ENCODE measurements around the gene IRAK2.
"Not testable (repeated sequence)": the region's sequence is repeated elsewhere in the genome, so short reads cannot be mapped to it uniquely, and the experiment has no call there.

The IRAK2 gene

GRCh38 chr3:10173095-10173925, 8.6 kb downstream of the IRAK2 start:
- intact Hi-C loops (cut with micrococcal nuclease): no loop called here
- H3K36me3 Mint-ChIP-seq (ENCODE audit: low read depth): peaks cover 13% of the 10 kb centered on the region
- H3K9me3 Mint-ChIP-seq: peaks cover 11% of the 10 kb centered on the region
- peaks cover 21% of the 10 kb centered on the region for H3K4me1 Mint-ChIP-seq (ENCODE audit: low read depth)
- H3K4me3 Mint-ChIP-seq: no peak overlapping the region
- peak overlapping the region; percentile 85 for H3K27ac Mint-ChIP-seq
- H3K27me3 Mint-ChIP-seq: no peaks in the 10 kb centered on the region

DNA sequence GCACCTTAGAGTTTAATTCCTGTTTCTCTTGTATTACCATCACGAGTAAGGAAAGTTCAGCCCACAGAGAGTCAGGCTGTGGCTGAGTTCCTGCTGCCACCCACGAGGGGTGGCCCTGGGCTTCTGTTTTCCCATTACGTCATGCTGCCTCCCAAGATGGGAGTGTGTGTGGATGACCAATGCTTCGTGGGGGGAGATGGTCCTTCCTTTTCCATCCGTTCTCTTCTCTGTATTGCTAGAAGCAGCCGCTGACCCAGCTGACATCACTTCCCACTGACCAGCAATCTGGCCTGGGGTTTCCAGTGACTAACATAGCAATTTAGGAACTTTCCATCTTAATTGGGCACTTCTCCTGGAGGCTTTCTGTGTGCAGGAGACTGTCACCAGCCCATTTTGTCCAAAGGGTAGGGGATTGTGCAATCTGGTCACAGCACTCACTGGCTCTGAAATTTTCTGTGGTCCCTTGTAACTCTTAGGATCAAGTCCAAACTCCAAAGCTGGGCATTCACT, 9.3 kb downstream of the IRAK2 start:
- Mint-ChIP-seq H3K9me3 (peaks cover 4% of the 10 kb centered on the region), H3K4me3 (peak overlapping the region; percentile 26), H3K27me3 (no peaks in the 10 kb centered on the region), H3K4me1 (ENCODE audit: low read depth) (peaks cover 21% of the 10 kb centered on the region), H3K27ac (peak overlapping the region; percentile 85), H3K36me3 (ENCODE audit: low read depth) (peaks cover 13% of the 10 kb centered on the region)
- intact Hi-C loops (cut with micrococcal nuclease): loop anchor here (1.0 kb wide), 1 partner anchor 15 kb away; no protein-coding TSS in a partner anchor

- Mint-ChIP-seq H3K36me3 (ENCODE audit: low read depth) (peaks cover 24% of the 10 kb centered on the region), H3K4me1 (ENCODE audit: low read depth) (peaks cover 25% of the 10 kb centered on the region)
- H3K9me3 Mint-ChIP-seq; H3K27me3 Mint-ChIP-seq; intact Hi-C loops (cut with micrococcal nuclease); H3K4me3 Mint-ChIP-seq; H3K27ac Mint-ChIP-seq: not testable (repeated sequence)
These were observed 10.6 kb downstream of the IRAK2 start for GRCh38 chr3:10175334-10175733.

DNA sequence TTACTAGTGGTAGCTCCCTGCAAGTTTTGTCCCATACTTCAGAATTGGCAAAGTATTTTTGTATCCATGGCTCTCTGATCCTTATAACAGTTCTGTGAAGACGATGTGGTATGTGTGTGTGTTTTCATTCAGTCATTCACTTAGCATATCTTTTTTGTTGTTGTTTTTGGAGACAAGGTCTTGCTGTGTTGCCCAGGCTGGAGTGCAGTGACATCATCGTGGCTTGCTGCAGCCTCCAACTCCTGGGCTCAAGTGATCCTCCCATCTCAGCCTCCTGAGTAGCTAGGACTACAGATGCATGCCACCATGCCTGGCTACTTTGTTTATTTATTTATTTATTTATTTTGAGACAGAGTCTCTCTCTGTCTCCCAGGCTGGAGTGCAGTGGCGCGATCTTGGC, 11.4 kb downstream of the IRAK2 start:
- H3K4me3 Mint-ChIP-seq; intact Hi-C loops (cut with micrococcal nuclease); H3K27me3 Mint-ChIP-seq; H3K9me3 Mint-ChIP-seq; H3K27ac Mint-ChIP-seq: not testable (repeated sequence)
- Mint-ChIP-seq H3K36me3 (ENCODE audit: low read depth) (peaks cover 30% of the 10 kb centered on the region), H3K4me1 (ENCODE audit: low read depth) (peaks cover 25% of the 10 kb centered on the region)

DNA sequence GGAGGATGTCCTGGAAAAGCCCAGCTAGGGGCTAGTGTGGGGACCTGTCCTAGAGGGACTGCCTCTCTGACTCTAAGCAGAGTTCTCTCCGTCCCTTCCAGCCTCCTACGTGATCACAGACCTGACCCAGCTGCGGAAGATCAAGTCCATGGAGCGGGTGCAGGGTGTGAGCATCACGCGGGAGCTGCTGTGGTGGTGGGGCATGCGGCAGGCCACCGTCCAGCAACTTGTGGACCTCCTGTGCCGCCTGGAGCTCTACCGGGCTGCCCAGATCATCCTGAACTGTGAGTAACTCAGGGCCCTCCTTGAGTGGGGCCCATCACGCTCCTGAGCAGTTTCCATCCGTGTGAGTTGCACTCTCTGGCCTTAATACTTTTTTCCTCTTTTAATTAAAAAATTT, 13.0 kb downstream of the IRAK2 start:
- H3K27ac Mint-ChIP-seq: no peak overlapping the region
- no peaks in the 10 kb centered on the region for H3K9me3 Mint-ChIP-seq
- intact Hi-C loops (cut with micrococcal nuclease): no loop called here
- H3K4me1 Mint-ChIP-seq (ENCODE audit: low read depth): peaks cover 31% of the 10 kb centered on the region
- no peaks in the 10 kb centered on the region for H3K27me3 Mint-ChIP-seq
- H3K4me3 Mint-ChIP-seq: no peak overlapping the region
- peaks cover 30% of the 10 kb centered on the region for H3K36me3 Mint-ChIP-seq (ENCODE audit: low read depth)

- no peaks in the 10 kb centered on the region for H3K9me3 Mint-ChIP-seq
- H3K4me1 Mint-ChIP-seq (ENCODE audit: low read depth): peaks cover 29% of the 10 kb centered on the region
- H3K27me3 Mint-ChIP-seq: no peaks in the 10 kb centered on the region
- intact Hi-C loops (cut with micrococcal nuclease): no loop called here
- no peak overlapping the region for H3K4me3 Mint-ChIP-seq
- H3K27ac Mint-ChIP-seq: no peak overlapping the region
- peaks cover 30% of the 10 kb centered on the region for H3K36me3 Mint-ChIP-seq (ENCODE audit: low read depth)
These were observed 14.2 kb downstream of the IRAK2 start for GRCh38 chr3:10178892-10179291.

DNA sequence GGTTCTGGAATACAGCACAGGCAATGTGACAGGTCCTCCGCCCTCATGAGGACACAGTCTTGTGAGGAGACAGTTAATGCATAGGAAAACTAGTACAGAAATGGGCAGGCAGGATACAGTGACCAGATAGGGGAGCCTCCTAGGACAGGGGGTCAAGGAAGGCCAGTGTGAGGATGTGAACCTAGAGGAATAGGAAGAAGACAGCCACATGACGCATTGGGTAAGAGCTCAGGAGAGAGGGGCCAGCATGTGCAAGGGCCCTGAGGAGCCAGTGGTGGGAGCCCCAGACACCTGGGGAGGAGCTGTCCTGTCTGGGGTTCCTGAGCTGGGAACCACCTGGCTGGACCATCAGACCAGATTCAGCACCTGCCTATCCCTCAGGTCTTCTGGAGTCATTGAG, 15.6 kb downstream of the IRAK2 start:
- peaks cover 30% of the 10 kb centered on the region for H3K36me3 Mint-ChIP-seq (ENCODE audit: low read depth)
- intact Hi-C loops (cut with micrococcal nuclease): no loop called here
- H3K9me3 Mint-ChIP-seq: no peaks in the 10 kb centered on the region
- H3K4me1 Mint-ChIP-seq (ENCODE audit: low read depth): peaks cover 23% of the 10 kb centered on the region
- peak overlapping the region; percentile 26 for H3K27ac Mint-ChIP-seq
- no peaks in the 10 kb centered on the region for H3K27me3 Mint-ChIP-seq
- H3K4me3 Mint-ChIP-seq: no peak overlapping the region

GRCh38 chr3:10180738-10181295, 16.1 kb downstream of the IRAK2 start:
- peaks cover 27% of the 10 kb centered on the region for H3K4me1 Mint-ChIP-seq (ENCODE audit: low read depth)

GRCh38 chr3:10182950-10183349, 18.2 kb downstream of the IRAK2 start:
- Mint-ChIP-seq H3K9me3 (no peaks in the 10 kb centered on the region), H3K36me3 (ENCODE audit: low read depth) (peaks cover 30% of the 10 kb centered on the region), H3K27ac (peak overlapping the region; percentile 25), H3K27me3 (no peaks in the 10 kb centered on the region), H3K4me3 (no peak overlapping the region), H3K4me1 (ENCODE audit: low read depth) (peaks cover 46% of the 10 kb centered on the region)
- intact Hi-C loops (cut with micrococcal nuclease): no loop called here

More at GRCh38 chr3:10180738-10181295, 16.1 kb downstream of the IRAK2 start:
- H3K27ac Mint-ChIP-seq: peak overlapping the region; percentile 45
- no peak overlapping the region for H3K4me3 Mint-ChIP-seq
- no peaks in the 10 kb centered on the region for H3K27me3 Mint-ChIP-seq
- H3K9me3 Mint-ChIP-seq: no peaks in the 10 kb centered on the region
- peaks cover 30% of the 10 kb centered on the region for H3K36me3 Mint-ChIP-seq (ENCODE audit: low read depth)
- intact Hi-C loops (cut with micrococcal nuclease): no loop called here

GRCh38 chr3:10184250-10184649, 19.5 kb downstream of the IRAK2 start:
- Mint-ChIP-seq H3K36me3 (ENCODE audit: low read depth) (peaks cover 17% of the 10 kb centered on the region), H3K27ac (no peak overlapping the region), H3K27me3 (no peaks in the 10 kb centered on the region), H3K9me3 (no peaks in the 10 kb centered on the region), H3K4me1 (ENCODE audit: low read depth) (peaks cover 56% of the 10 kb centered on the region), H3K4me3 (no peak overlapping the region)
- intact Hi-C loops (cut with micrococcal nuclease): no loop called here

DNA sequence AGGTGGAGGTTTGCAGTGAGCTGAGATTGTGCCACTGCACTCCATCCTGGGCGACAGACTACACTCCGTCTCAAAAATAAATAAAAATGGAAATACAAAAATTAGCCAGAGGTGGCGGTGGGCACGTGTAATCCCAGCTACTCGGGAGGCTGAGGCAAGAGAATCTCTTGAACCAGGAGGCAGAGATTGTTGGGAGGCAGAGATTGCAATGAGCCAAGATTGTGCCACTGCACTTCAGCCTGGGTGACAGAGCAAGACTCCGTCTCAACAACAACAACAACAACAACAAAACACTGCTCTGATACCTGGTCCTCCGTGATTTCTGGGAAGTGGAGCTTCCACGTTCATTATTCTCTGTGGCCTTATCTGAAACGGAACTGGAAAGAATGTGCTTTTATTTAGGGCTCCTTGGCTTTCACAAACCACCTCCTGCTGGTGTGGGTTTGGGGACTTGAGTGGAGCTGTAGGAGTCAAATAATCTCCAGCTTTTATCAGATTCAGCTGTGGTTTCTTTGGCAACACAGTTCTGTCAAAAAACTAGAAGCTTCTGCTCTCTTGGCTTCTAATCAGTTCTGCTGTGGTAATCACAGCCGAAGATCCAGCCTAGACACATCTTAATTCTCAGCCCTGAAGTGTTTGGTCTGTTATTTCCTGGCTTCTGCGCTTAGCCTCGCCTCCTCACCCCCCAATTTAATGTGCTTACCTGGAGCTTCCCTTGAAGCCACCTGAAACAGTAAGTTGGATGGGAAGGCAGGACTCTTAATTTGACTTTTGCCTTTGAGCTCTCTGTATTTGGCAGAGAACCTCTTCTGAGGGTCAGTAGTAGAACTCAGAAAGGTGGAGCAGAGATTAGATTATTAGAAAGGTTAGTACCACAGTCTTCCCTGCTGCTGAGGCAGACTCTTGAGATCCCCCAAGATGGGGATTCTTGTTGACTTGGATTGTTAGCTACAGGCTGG, 21.4 kb downstream of the IRAK2 start:
- Mint-ChIP-seq H3K4me1 (ENCODE audit: low read depth) (peaks cover 56% of the 10 kb centered on the region), H3K9me3 (no peaks in the 10 kb centered on the region), H3K27ac (no peak overlapping the region), H3K36me3 (ENCODE audit: low read depth) (no peaks in the 10 kb centered on the region), H3K27me3 (no peaks in the 10 kb centered on the region), H3K4me3 (no peak overlapping the region)
- intact Hi-C loops (cut with micrococcal nuclease): no loop called here

DNA sequence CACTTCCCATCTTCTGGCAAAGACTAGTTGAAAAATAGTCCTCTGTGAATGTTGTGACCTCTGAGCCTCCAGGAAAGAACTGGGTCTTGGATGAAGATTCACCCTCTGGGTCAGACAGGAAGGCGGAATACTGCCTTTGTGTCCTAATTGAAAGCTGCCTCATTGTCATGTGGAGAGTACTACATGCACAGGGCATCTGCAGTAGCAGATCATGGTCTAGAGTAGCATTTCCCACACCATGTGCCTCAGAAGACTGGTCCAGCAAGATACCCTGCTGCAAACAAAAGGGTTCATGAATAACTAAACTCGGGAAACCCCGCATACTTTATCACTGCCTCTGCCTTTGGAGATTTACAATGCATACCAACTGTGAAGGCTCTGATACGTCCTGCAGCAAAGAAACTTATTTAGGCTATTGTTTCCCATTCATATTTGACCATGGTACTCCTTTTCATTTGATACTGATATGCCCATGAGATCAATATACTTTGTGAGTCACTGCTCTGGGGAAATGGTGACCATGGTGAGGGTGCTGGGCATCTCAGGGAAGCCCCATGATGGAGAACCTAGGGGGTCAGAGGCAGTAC, 22.7 kb downstream of the IRAK2 start:
- intact Hi-C loops (cut with micrococcal nuclease): no loop called here
- H3K9me3 Mint-ChIP-seq: no peaks in the 10 kb centered on the region
- H3K27ac Mint-ChIP-seq: no peak overlapping the region
- no peaks in the 10 kb centered on the region for H3K27me3 Mint-ChIP-seq
- H3K4me3 Mint-ChIP-seq: no peak overlapping the region
- H3K36me3 Mint-ChIP-seq (ENCODE audit: low read depth): no peaks in the 10 kb centered on the region
- H3K4me1 Mint-ChIP-seq (ENCODE audit: low read depth): peaks cover 59% of the 10 kb centered on the region

- Mint-ChIP-seq H3K9me3 (no peaks in the 10 kb centered on the region), H3K4me1 (ENCODE audit: low read depth) (peaks cover 65% of the 10 kb centered on the region), H3K27me3 (no peaks in the 10 kb centered on the region), H3K27ac (no peak overlapping the region), H3K4me3 (no peak overlapping the region), H3K36me3 (ENCODE audit: low read depth) (no peaks in the 10 kb centered on the region)
- intact Hi-C loops (cut with micrococcal nuclease): no loop called here
These were observed 23.2 kb downstream of the IRAK2 start for GRCh38 chr3:10187944-10188343.
